Upper lobe of left lung (tissue), 6 donors: Measurements from ENCODE around the gene MGMT. TPM values are rescaled to one million over a fixed set of nuclear protein-coding genes. Genes with fewer than 3 reads are reported as not detected.

ENCODE experiments used
- ATAC-seq, 2 donors: fragments of 200-7000 bp; cut with Tn5 transposase; one replicate each; pipeline ENCODE4 v1.9.1; 2022; ENCODE audit warnings: mild to moderate bottlenecking in 2 of 2, moderate library complexity in 2 of 2; ENCODE audit not compliant: low FRiP score in 2 of 2
- DNase-seq, 2 donors: peaks; one replicate each; pipeline ENCODE4 v3.0.0-alpha.2; 2019 to 2020
- H3K27ac ChIP-seq, 4 donors: fragments of 200-600 bp; sonication (generic); one replicate each; pipeline ENCODE4 v1.5.1; 2016 to 2019
- H3K27me3 ChIP-seq, 4 donors: fragments of 200-600 bp; sonication (generic); one replicate each; pipeline ENCODE4 v1.5.1; 2017 to 2019
- H3K36me3 ChIP-seq, 4 donors: fragments of 200-600 bp; sonication (generic); one replicate each; pipeline ENCODE4 v1.5.1; 2016 to 2019
- H3K4me1 ChIP-seq, 4 donors: fragments of 200-600 bp; sonication (generic); one replicate each; pipeline ENCODE4 v1.5.1; 2018 to 2019
- H3K4me3 ChIP-seq, 4 donors: fragments of 200-600 bp; sonication (generic); one replicate each; pipeline ENCODE4 v1.5.1; 2017 to 2019; ENCODE audit warnings: mild to moderate bottlenecking in 2 of 4, moderate library complexity in 1 of 4
- H3K9me3 ChIP-seq, 4 donors: fragments of 200-600 bp; sonication (generic); one replicate each; pipeline ENCODE4 v1.5.1; 2018 to 2019
- EP300 ChIP-seq, 4 donors: sonication (generic); formaldehyde crosslinking; IDR thresholded peaks; one replicate each; pipeline ENCODE4 v1.5.1; 2017; ENCODE audit warnings: antibody characterized with exemption in 4 of 4, control low read depth in 2 of 4
- POLR2A ChIP-seq, 4 donors: fragments of 450-650 bp; IDR thresholded peaks; one replicate each; pipeline ENCODE4 v1.5.1; 2016 to 2017; ENCODE audit warnings: antibody characterized with exemption in 4 of 4, mild to moderate bottlenecking in 2 of 4
- POLR2AphosphoS5 ChIP-seq, 2 donors: sonication (generic); formaldehyde crosslinking; IDR thresholded peaks; one replicate each; pipeline ENCODE4 v1.5.1; 2017; ENCODE audit warnings: antibody characterized with exemption in 2 of 2
- WGBS, 2 donors: methylation state at CpG; one replicate each; pipeline ENCODE4 v1.1.5; 2017 to 2018; 5-methylcytosine and 5-hydroxymethylcytosine counted together
- total RNA-seq, 6 donors: library from RNA; depleted of rRNA in 4 of 6; stranded (reverse); fragments of >200 nt in 4 of 6; gene quantifications; one replicate each; pipeline versions ENCODE4 v1.1.0 to v1.2.1, GENCODE V29; 2016 to 2021
- TF ChIP-seq, protein P1 (sequence below), 6 experiments: fragments of 450-650 bp in 4 of 6; fragments of 200-600 bp in 2 of 6; sonication (generic) in 2 of 6; IDR thresholded peaks; one replicate each; pipeline ENCODE4 v1.5.1; 2016 to 2019; ENCODE audit warnings: antibody characterized with exemption in 6 of 6
- donor health status: DM: no; HTN: no; CAD: no; lungs with moderate emphysema.
- donor health status: DM: no; HTN: yes; CAD: no; lungs with severe emphysema.

Gene MGMT
- total RNA-seq, 6 donors from 2014 or later, result 20.9 to 44.0 (median 29.6) TPM

DNA sequence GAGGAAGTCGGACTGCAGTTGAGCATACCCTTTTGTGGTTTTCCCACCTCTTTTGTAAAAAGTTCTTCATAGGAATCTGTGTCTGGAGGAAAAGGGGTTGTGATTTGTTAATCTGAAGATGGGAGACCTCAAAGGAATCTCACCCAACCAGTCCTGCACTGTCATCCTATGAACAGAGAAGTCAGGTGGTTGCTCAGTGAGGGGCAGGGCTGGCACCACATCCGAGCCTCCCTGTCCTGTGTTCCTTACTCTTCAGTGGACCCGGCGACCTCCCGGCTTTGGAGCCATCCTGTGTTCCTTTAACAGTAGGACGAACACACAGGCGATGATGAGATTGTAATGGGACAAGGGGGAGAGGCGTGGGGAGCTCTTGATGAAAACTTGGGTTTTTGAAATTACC, 2.8 kb upstream of the MGMT start:
- DNase-seq (no peak), ATAC-seq (no peak)
- Histone ChIP-seq H3K9me3 (no peaks in the 10 kb centered on the region), H3K27me3 (no peaks in the 10 kb centered on the region), H3K27ac (no peak overlapping the region), H3K36me3 (no peaks in the 10 kb centered on the region), H3K4me1 (peaks cover 4 to 21% (median 13%) of the 10 kb centered on the region in 4 donors), H3K4me3 (no peak overlapping the region)
- WGBS, 2 donors, result 74 to 87% methylated on average over 8 of the region's 8 CpGs
- no peak for TF ChIP-seq EP300 (IDR thresholded peaks at IDR 0.05)
- TF ChIP-seq, protein P1, sequence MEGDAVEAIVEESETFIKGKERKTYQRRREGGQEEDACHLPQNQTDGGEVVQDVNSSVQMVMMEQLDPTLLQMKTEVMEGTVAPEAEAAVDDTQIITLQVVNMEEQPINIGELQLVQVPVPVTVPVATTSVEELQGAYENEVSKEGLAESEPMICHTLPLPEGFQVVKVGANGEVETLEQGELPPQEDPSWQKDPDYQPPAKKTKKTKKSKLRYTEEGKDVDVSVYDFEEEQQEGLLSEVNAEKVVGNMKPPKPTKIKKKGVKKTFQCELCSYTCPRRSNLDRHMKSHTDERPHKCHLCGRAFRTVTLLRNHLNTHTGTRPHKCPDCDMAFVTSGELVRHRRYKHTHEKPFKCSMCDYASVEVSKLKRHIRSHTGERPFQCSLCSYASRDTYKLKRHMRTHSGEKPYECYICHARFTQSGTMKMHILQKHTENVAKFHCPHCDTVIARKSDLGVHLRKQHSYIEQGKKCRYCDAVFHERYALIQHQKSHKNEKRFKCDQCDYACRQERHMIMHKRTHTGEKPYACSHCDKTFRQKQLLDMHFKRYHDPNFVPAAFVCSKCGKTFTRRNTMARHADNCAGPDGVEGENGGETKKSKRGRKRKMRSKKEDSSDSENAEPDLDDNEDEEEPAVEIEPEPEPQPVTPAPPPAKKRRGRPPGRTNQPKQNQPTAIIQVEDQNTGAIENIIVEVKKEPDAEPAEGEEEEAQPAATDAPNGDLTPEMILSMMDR (IDR thresholded peaks at IDR 0.05), result no peak
- no peak for TF ChIP-seq POLR2AphosphoS5 (IDR thresholded peaks at IDR 0.05)
- TF ChIP-seq POLR2A (IDR thresholded peaks at IDR 0.05), result no peak

DNA sequence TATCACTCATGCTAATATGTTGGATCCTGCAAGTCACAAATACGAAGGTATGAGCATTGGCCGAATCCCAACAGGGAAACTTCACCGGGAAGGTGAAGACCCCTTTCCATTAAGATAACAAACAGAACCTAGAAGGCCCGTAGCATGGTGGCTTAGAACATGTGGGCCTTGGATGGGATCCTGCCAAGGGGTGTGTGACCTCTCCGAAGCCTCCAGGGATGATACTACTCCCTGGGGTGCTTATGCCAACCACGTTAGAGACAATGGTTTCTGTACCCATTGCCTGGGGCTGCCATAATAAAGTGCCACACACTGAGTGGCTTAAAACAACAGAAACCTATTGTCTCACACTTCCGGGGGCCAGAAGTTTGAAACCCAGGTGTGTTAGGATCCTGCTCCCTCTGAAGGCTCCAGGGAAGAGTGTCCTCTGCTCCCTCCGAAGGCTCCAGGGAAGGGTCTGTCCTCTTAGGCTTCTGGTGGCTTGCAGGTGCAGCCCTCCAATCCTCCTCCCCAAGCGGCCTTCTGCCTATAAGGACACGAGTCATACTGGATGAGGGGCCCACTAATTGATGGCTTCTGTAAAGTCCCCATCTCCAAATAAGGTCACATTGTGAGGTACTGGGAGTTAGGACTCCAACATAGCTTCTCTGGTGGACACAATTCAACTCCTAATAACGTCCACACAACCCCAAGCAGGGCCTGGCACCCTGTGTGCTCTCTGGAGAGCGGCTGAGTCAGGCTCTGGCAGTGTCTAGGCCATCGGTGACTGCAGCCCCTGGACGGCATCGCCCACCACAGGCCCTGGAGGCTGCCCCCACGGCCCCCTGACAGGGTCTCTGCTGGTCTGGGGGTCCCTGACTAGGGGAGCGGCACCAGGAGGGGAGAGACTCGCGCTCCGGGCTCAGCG, 992 bp upstream of the MGMT start:
- DNase-seq (no peak), ATAC-seq (peak in 1 of 2 donors; percentile 6)
- H3K27me3 ChIP-seq, result no peaks in the 10 kb centered on the region
- H3K36me3 ChIP-seq, result no peaks in the 10 kb centered on the region
- H3K4me1 ChIP-seq, result peaks cover 4 to 21% (median 13%) of the 10 kb centered on the region in 4 donors
- WGBS, 2 donors, result 86 to 93% methylated on average over 10 to 19 of the region's 21 CpGs
- H3K4me3 ChIP-seq, result peak overlapping the region; percentile 20 to 93 (median 92)
- no peak for TF ChIP-seq POLR2A (IDR thresholded peaks at IDR 0.05)
- no peak for TF ChIP-seq POLR2AphosphoS5 (IDR thresholded peaks at IDR 0.05)
- TF ChIP-seq EP300 (IDR thresholded peaks at IDR 0.05), result no peak
- TF ChIP-seq, protein P1 (IDR thresholded peaks at IDR 0.05), result no peak
- H3K27ac ChIP-seq, result peak overlapping the region; percentile 71 to 90 (median 82)
- no peaks in the 10 kb centered on the region for H3K9me3 ChIP-seq

DNA sequence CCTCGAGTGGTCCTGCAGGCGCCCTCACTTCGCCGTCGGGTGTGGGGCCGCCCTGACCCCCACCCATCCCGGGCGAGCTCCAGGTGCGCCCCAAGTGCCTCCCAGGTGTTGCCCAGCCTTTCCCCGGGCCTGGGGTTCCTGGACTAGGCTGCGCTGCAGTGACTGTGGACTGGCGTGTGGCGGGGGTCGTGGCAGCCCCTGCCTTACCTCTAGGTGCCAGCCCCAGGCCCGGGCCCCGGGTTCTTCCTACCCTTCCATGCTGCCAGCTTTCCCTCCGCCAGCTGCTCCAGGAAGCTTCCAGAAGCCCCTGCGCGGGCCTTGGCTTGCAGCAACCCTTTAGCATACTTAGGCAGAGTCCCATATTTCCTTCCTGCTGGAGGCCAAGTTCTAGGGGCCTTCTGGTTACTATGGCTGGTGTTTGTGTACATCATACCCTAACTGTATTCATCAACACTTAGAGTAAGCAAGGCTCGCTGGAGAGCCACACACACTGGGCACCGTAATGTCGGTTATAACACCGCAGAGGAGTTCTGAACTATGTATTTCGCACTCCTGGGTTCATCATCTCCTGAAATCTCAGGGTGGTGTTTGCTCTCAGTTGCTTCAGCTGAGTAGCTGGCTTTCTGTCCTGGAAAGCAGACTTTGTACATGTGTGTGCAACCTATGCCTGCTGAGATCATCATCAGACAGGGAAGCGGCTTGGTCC, 471 bp downstream of the MGMT start:
- TF ChIP-seq POLR2A (IDR thresholded peaks at IDR 0.05) (no peak), POLR2AphosphoS5 (IDR thresholded peaks at IDR 0.05) (no peak), EP300 (IDR thresholded peaks at IDR 0.05) (no peak)
- TF ChIP-seq, protein P1 (IDR thresholded peaks at IDR 0.05), result no peak
- H3K27ac ChIP-seq, result peak overlapping the region; percentile 73 to 90 (median 84)
- peak overlapping the region; percentile 81 to 93 (median 92) for H3K4me3 ChIP-seq
- H3K27me3 ChIP-seq, result no peaks in the 10 kb centered on the region
- 42 to 81% methylated on average over 6 to 15 of the region's 25 CpGs for WGBS, 2 donors
- peaks cover 0 to 3% (median 0%) of the 10 kb centered on the region in 4 donors for H3K36me3 ChIP-seq
- H3K4me1 ChIP-seq, result peaks cover 4 to 21% (median 13%) of the 10 kb centered on the region in 4 donors
- ATAC-seq, result peak in 1 of 2 donors; percentile 6
- DNase-seq, result no peak
- no peaks in the 10 kb centered on the region for H3K9me3 ChIP-seq

DNA sequence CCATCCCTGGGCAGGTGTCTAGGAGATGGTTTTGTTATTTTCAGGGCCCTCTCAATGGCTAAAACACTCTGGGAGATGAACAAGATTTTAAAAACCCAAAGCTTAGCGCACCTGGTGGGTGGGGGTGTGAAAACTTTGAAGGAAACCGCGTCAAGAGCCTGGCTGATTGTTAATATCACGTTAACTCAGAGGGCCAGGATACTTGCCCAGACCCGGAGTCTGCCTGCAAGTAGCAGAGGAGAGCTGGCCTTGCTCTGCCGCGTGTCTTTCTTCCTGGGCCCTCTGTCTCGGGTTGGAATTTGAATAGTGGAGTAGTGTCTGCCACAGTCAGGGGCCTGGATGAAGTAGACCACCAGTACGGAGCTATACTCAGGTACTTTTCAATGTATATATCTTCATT, 1.1 kb downstream of the MGMT start:
- no peak for TF ChIP-seq POLR2A (IDR thresholded peaks at IDR 0.05)
- TF ChIP-seq EP300 (IDR thresholded peaks at IDR 0.05), result no peak
- TF ChIP-seq, protein P1 (IDR thresholded peaks at IDR 0.05), result no peak
- TF ChIP-seq POLR2AphosphoS5 (IDR thresholded peaks at IDR 0.05), result no peak
- Histone ChIP-seq H3K4me3 (peak overlapping the region in 1 of 4 donors; percentile 92), H3K27ac (peak overlapping the region in 2 of 4 donors; percentile 73 to 83), H3K36me3 (peaks cover 0 to 3% (median 0%) of the 10 kb centered on the region in 4 donors), H3K9me3 (no peaks in the 10 kb centered on the region), H3K27me3 (no peaks in the 10 kb centered on the region), H3K4me1 (peaks cover 4 to 21% (median 13%) of the 10 kb centered on the region in 4 donors)
- DNase-seq (no peak), ATAC-seq (no peak)
- 97% methylated on average over 9 of the region's 9 CpGs for WGBS, 2 donors
